Transverse colon (tissue), 3 donors: ENCODE data around the gene PDE9A.

Experiments used
- CTCF ChIP-seq, 5 experiments: fragments of 200-600 bp in 3 of 5; fragments of 450-650 bp in 2 of 5; sonication (generic) in 3 of 5; IDR thresholded peaks; 1 replicate in 2 of 5; 2 replicates in 3 of 5; pipeline ENCODE4 v1.5.1; 2016 to 2017; ENCODE audit warnings: antibody characterized with exemption in 5 of 5, inconsistent platforms in 3 of 5, mild to moderate bottlenecking in 2 of 5, moderate library complexity in 1 of 5
- EP300 ChIP-seq: sonication (generic); formaldehyde crosslinking; IDR thresholded peaks from one replicate; pipeline ENCODE4 v1.6.1; 2017; ENCODE audit warnings: antibody characterized with exemption, low read depth

- TF ChIP-seq CTCF (IDR thresholded peaks at IDR 0.05) (no peak), EP300 (no peak)
Observed at GRCh38 chr21:42680429-42680828, 27.0 kb downstream of the PDE9A start.
